Calu3 (cell line): ENCODE measurements around the gene TXK. TPM values are rescaled to one million over a fixed set of nuclear protein-coding genes. Genes with fewer than 3 reads are reported as not detected.

ENCODE experiments used
- BruUV-seq: library from RNA; stranded (reverse); fragments of 400-500 nt; replicated peaks from 2 replicates; lab custom pipeline; 2021; lab: Mats Ljungman, UMichigan
- CTCF ChIA-PET: fragments of 300-600 bp; sonication (Branson Sonifier 250); formaldehyde crosslinking; loops from one replicate; lab custom pipeline; 2022; ENCODE audit warnings: antibody characterized with exemption; lab: Charles Lee
- DNase-seq: peaks from one replicate; pipeline ENCODE4 v3.0.0; 2022
- H3K27ac Mint-ChIP-seq: one replicate; pipeline ENCODE4 v1.8.0; 2022; ENCODE audit warnings: mixed read lengths; ENCODE audit not compliant: unreplicated experiment
- H3K27me3 Mint-ChIP-seq: one replicate; pipeline ENCODE4 v1.8.0; 2022; ENCODE audit warnings: mixed read lengths; ENCODE audit not compliant: unreplicated experiment
- H3K36me3 Mint-ChIP-seq: one replicate; pipeline ENCODE4 v1.8.0; 2022; ENCODE audit warnings: mild to moderate bottlenecking, moderate library complexity, mixed read lengths; ENCODE audit not compliant: insufficient read depth, unreplicated experiment
- H3K4me1 Mint-ChIP-seq: one replicate; pipeline ENCODE4 v1.8.0; 2022; ENCODE audit warnings: mild to moderate bottlenecking, low read depth, mixed read lengths; ENCODE audit not compliant: unreplicated experiment
- H3K4me3 Mint-ChIP-seq: one replicate; pipeline ENCODE4 v1.8.0; 2022; ENCODE audit warnings: mild to moderate bottlenecking, low read depth, moderate library complexity, mixed read lengths; ENCODE audit not compliant: unreplicated experiment
- H3K9me3 Mint-ChIP-seq: one replicate; pipeline ENCODE4 v1.8.0; 2022; ENCODE audit warnings: low read depth, mixed read lengths; ENCODE audit not compliant: unreplicated experiment
- intact Hi-C: fragments of 100-400 bp; cut with micrococcal nuclease; formaldehyde crosslinking; loops from one replicate; pipeline ENCODE4 v1.10.0; 2022; ENCODE audit not compliant: unreplicated experiment
- total RNA-seq: library from RNA; stranded (reverse); gene quantifications from 2 replicates; pipeline ENCODE4 v1.2.3, GENCODE V29; 2022
- TF ChIP-seq, protein P1 (sequence below): fragments of 200-600 bp; IDR thresholded peaks from one replicate; pipeline ENCODE4 v1.8.0; 2022; ENCODE audit warnings: antibody characterized with exemption; ENCODE audit not compliant: unreplicated experiment

TXK gene
- total RNA-seq, 1 experiment from 2014 or later, result 2.8 TPM

- CTCF ChIA-PET, result interaction anchor here (0.6 to 0.8 kb wide), 2 partner anchors 38 to 1067 kb away, joined by 3 read pairs; no protein-coding TSS in a partner anchor
- TF ChIP-seq, protein P1, sequence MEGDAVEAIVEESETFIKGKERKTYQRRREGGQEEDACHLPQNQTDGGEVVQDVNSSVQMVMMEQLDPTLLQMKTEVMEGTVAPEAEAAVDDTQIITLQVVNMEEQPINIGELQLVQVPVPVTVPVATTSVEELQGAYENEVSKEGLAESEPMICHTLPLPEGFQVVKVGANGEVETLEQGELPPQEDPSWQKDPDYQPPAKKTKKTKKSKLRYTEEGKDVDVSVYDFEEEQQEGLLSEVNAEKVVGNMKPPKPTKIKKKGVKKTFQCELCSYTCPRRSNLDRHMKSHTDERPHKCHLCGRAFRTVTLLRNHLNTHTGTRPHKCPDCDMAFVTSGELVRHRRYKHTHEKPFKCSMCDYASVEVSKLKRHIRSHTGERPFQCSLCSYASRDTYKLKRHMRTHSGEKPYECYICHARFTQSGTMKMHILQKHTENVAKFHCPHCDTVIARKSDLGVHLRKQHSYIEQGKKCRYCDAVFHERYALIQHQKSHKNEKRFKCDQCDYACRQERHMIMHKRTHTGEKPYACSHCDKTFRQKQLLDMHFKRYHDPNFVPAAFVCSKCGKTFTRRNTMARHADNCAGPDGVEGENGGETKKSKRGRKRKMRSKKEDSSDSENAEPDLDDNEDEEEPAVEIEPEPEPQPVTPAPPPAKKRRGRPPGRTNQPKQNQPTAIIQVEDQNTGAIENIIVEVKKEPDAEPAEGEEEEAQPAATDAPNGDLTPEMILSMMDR, result peak; percentile 35
- Mint-ChIP-seq H3K4me3 (peak overlapping the region; percentile 24), H3K27me3 (no peaks in the 10 kb centered on the region), H3K27ac (no peak overlapping the region), H3K9me3 (no peaks in the 10 kb centered on the region), H3K36me3 (peaks cover 6% of the 10 kb centered on the region), H3K4me1 (peaks cover 20% of the 10 kb centered on the region)
- intact Hi-C loops, result loop anchor here (2.0 to 5.0 kb wide), 2 partner anchors 38 to 47 kb away; no protein-coding TSS in a partner anchor
- DNase-seq, result peak; percentile 47
- BruUV-seq, result no TSS peak
These were observed 100.1 kb downstream of the TXK start for GRCh38 chr4:48033825-48034413.

DNA sequence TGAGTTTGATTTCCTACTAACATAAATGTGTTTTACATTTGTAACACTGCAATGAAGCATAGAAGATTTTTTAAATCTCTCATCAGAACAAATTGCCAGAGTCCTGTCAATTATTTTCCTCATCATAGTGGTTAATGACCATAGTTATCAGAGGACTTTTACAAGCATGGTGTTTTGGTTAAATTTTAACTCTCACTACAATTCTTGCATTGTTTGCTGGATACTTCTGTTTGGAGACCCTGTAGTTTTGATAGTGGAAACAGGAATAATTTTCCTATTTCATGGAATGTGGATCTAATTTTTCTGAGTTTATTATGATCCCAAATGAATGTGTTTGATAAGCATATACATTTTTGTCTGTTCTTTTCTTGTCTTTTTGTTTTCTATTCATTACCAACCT is 100.6 kb downstream of the TXK start:
- Mint-ChIP-seq H3K27ac (no peak overlapping the region), H3K27me3 (no peaks in the 10 kb centered on the region), H3K4me3 (peak overlapping the region; percentile 24), H3K9me3 (no peaks in the 10 kb centered on the region), H3K4me1 (peaks cover 20% of the 10 kb centered on the region), H3K36me3 (peaks cover 10% of the 10 kb centered on the region)
- no TSS peak for BruUV-seq
- CTCF ChIA-PET, result no interaction called here
- DNase-seq, result no peak
- TF ChIP-seq, protein P1, result no peak
- intact Hi-C loops, result loop anchor here (2.0 to 5.0 kb wide), 2 partner anchors 39 to 47 kb away; no protein-coding TSS in a partner anchor

DNA sequence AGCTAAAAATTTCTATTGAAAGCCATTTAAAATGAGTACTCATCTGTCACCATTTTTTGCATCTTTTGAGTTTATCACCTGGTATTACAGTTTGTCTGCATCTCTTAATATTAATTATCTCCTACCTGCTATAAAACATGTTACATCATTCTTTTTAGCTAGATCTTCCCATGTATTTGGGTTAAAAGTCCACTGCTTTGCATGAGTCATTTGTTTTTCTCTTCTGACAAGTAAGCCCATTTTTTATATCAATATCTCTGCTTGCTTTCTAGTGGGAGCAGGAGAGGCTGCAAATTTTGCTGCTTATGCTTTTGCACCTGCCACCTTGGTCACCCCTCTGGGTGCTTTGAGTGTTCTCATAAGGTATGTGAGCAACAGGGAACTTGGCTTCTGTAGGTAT is 101.3 kb downstream of the TXK start:
- intact Hi-C loops, result loop anchor here (2.0 to 5.0 kb wide), 2 partner anchors 40 to 48 kb away; no protein-coding TSS in a partner anchor

GRCh38 chr4:48031802-48032525 is 102.1 kb downstream of the TXK start:
- CTCF ChIA-PET, result interaction anchor here (0.7 kb wide), 2 partner anchors 11 to 77 kb away, joined by 3 read pairs; no protein-coding TSS in a partner anchor
- Mint-ChIP-seq H3K4me1 (peaks cover 20% of the 10 kb centered on the region), H3K4me3 (no peak overlapping the region), H3K36me3 (peaks cover 16% of the 10 kb centered on the region), H3K27me3 (no peaks in the 10 kb centered on the region), H3K9me3 (no peaks in the 10 kb centered on the region), H3K27ac (no peak overlapping the region)
- no TSS peak for BruUV-seq
- TF ChIP-seq, protein P1, result no peak
- intact Hi-C loops, result loop anchor here (2.0 to 5.0 kb wide), 2 partner anchors 40 to 49 kb away; no protein-coding TSS in a partner anchor
- DNase-seq, result no peak

More for the DNA sequence above, 101.3 kb downstream of the TXK start:
- CTCF ChIA-PET, result interaction anchor here (0.7 kb wide), 2 partner anchors 10 to 76 kb away, joined by 3 read pairs; no protein-coding TSS in a partner anchor
- Mint-ChIP-seq H3K4me3 (peak overlapping the region; percentile 24), H3K27ac (peak overlapping the region; percentile 25), H3K4me1 (peaks cover 20% of the 10 kb centered on the region), H3K27me3 (no peaks in the 10 kb centered on the region), H3K9me3 (no peaks in the 10 kb centered on the region), H3K36me3 (peaks cover 16% of the 10 kb centered on the region)
- TF ChIP-seq, protein P1, result no peak
- no TSS peak for BruUV-seq
- DNase-seq, result no peak
